ENCODE measurements around the gene KIRREL3.

DNA sequence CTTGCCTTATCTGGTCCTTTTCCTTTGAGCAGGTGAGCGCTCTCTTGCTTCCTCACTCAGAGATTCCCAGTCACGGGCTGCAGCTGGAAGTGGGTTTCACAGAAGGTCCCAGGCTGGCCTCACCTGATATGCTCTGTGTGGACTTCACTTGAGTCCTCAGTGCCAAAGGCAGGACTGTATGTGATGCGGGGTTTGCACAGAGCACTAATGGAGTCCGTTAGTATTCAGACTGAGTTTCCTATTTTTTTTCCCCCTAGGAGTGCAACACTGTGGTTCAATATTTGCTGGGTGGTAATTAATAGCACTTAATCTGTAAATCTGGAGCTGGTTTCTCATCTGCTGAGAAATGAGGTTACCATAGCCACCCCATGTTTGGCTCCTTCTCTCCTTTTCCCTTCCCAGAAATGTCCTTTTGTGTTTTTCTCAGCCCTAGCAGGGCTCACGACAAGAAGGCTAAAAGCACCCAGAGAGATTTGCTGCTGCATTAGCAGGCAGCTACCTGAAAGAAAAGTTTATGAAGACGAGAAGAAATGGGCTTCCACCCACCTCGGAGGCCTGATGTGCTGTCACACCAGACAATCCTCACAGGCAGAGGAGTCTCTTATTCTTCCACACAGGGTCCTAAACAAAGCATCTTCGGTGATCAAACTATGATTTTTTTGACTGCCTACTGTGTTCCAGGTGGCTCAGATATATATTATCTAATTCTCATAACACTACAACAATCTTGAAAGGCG, 262.1 kb downstream of the KIRREL3 start:
- TF ChIP-seq, protein P1, sequence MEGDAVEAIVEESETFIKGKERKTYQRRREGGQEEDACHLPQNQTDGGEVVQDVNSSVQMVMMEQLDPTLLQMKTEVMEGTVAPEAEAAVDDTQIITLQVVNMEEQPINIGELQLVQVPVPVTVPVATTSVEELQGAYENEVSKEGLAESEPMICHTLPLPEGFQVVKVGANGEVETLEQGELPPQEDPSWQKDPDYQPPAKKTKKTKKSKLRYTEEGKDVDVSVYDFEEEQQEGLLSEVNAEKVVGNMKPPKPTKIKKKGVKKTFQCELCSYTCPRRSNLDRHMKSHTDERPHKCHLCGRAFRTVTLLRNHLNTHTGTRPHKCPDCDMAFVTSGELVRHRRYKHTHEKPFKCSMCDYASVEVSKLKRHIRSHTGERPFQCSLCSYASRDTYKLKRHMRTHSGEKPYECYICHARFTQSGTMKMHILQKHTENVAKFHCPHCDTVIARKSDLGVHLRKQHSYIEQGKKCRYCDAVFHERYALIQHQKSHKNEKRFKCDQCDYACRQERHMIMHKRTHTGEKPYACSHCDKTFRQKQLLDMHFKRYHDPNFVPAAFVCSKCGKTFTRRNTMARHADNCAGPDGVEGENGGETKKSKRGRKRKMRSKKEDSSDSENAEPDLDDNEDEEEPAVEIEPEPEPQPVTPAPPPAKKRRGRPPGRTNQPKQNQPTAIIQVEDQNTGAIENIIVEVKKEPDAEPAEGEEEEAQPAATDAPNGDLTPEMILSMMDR (conservative IDR thresholded peaks at IDR 0.05) = no peak
- TF ChIP-seq EZH2 (IDR thresholded peaks at IDR 0.05; ENCODE audit: low read depth) = no peak
